Hepatocyte (in vitro differentiated cells): ENCODE measurements around the gene ADAM15.

Experiments used
- CTCF ChIP-seq: fragments of 200-600 bp; sonication (generic); IDR thresholded peaks from 2 replicates; pipeline ENCODE4 v1.5.1; 2016; ENCODE audit warnings: antibody characterized with exemption, mild to moderate bottlenecking; ENCODE audit not compliant: poor library complexity
- EZH2 ChIP-seq: fragments of 200-600 bp; sonication (generic); IDR thresholded peaks from 2 replicates; pipeline ENCODE4 v1.6.1; 2016; ENCODE audit warnings: antibody characterized with exemption, mild to moderate bottlenecking, borderline replicate concordance
- EZH2phosphoT487 ChIP-seq: fragments of 200-600 bp; sonication (generic); IDR thresholded peaks from one replicate; pipeline ENCODE4 v1.6.1; 2018; ENCODE audit warnings: antibody characterized with exemption, mild to moderate bottlenecking, low read depth, moderate library complexity; ENCODE audit not compliant: unreplicated experiment, severe bottlenecking

GRCh38 chr1:155011437-155012025, 39.6 kb upstream of the ADAM15 start:
- TF ChIP-seq CTCF (no peak), EZH2 (no peak), EZH2phosphoT487 (no peak)
